Type B pancreatic cell (in vitro differentiated cells): ENCODE measurements around the gene HELZ2. TPM values are rescaled to one million over a fixed set of nuclear protein-coding genes. Genes with fewer than 3 reads are reported as not detected.
"Not testable (repeated sequence)": the region's sequence is repeated elsewhere in the genome, so short reads cannot be mapped to it uniquely, and the experiment has no call there.

ENCODE experiments used
- DNase-seq: peaks from one replicate; pipeline ENCODE4 v3.0.0; 2021; ENCODE audit warnings: mixed read lengths; ENCODE audit not compliant: unreplicated experiment; ENCODE audit errors: extremely low spot score
- H3K27ac Mint-ChIP-seq: 2 replicates; pipeline ENCODE4 v1.8.0; 2021; ENCODE audit warnings: mild to moderate bottlenecking, mixed read lengths
- H3K27me3 Mint-ChIP-seq: 2 replicates; pipeline ENCODE4 v1.8.0; 2021; ENCODE audit warnings: mixed read lengths
- H3K36me3 Mint-ChIP-seq: 2 replicates; pipeline ENCODE4 v1.8.0; 2021; ENCODE audit warnings: mixed read lengths
- H3K4me1 Mint-ChIP-seq: one replicate; pipeline ENCODE4 v1.8.0; 2021; ENCODE audit warnings: mixed read lengths; ENCODE audit not compliant: unreplicated experiment
- H3K4me3 Mint-ChIP-seq: 2 replicates; pipeline ENCODE4 v1.8.0; 2021; ENCODE audit warnings: mild to moderate bottlenecking, mixed read lengths
- H3K9me3 Mint-ChIP-seq: 2 replicates; pipeline ENCODE4 v1.8.0; 2021; ENCODE audit warnings: mixed read lengths
- CTCF ChIP-seq: fragments of 200-600 bp; sonication (generic); conservative IDR thresholded peaks from 2 replicates; pipeline ENCODE4 v1.5.0; 2021; ENCODE audit warnings: antibody characterized with exemption, mild to moderate bottlenecking
- total RNA-seq: library from RNA; stranded (reverse); gene quantifications from 2 replicates; pipeline ENCODE4 v1.2.1, GENCODE V29; 2021; ENCODE audit warnings: low replicate concordance

HELZ2 gene
- total RNA-seq, 1 donor from 2014 or later = 24.2 TPM

GRCh38 chr20:63560856-63561609 lies 13.0 kb downstream of the HELZ2 start:
- TF ChIP-seq CTCF = no peak
- DNase-seq = no peak
- Mint-ChIP-seq H3K36me3 (peaks cover 3% of the 10 kb centered on the region), H3K4me1 (peaks cover 3% of the 10 kb centered on the region), H3K4me3 (no peak overlapping the region), H3K27ac (no peak overlapping the region), H3K9me3 (no peaks in the 10 kb centered on the region), H3K27me3 (no peaks in the 10 kb centered on the region)

GRCh38 chr20:63560333-63560805 lies 13.7 kb downstream of the HELZ2 start:
- no peak overlapping the region for H3K27ac Mint-ChIP-seq
- H3K9me3 Mint-ChIP-seq = no peaks in the 10 kb centered on the region
- H3K27me3 Mint-ChIP-seq = no peaks in the 10 kb centered on the region
- peaks cover 3% of the 10 kb centered on the region for H3K36me3 Mint-ChIP-seq
- no peak overlapping the region for H3K4me3 Mint-ChIP-seq
- TF ChIP-seq CTCF = no peak
- H3K4me1 Mint-ChIP-seq = peaks cover 3% of the 10 kb centered on the region
- DNase-seq = no peak

- H3K27me3 Mint-ChIP-seq, H3K9me3 Mint-ChIP-seq, DNase-seq, H3K27ac Mint-ChIP-seq, H3K4me3 Mint-ChIP-seq, H3K36me3 Mint-ChIP-seq, H3K4me1 Mint-ChIP-seq: not testable (repeated sequence)
These were observed 14.3 kb downstream of the HELZ2 start for GRCh38 chr20:63559485-63560332.

GRCh38 chr20:63558804-63559484 lies 15.1 kb downstream of the HELZ2 start:
- Mint-ChIP-seq H3K4me3 (no peak overlapping the region), H3K27ac (no peak overlapping the region), H3K4me1 (peaks cover 3% of the 10 kb centered on the region), H3K9me3 (no peaks in the 10 kb centered on the region), H3K27me3 (no peaks in the 10 kb centered on the region), H3K36me3 (peaks cover 3% of the 10 kb centered on the region)
- TF ChIP-seq CTCF = no peak
- DNase-seq = no peak

- H3K4me3 Mint-ChIP-seq = peak overlapping the region; percentile 55
- no peak for TF ChIP-seq CTCF
- DNase-seq = no peak
- H3K36me3 Mint-ChIP-seq = peaks cover 3% of the 10 kb centered on the region
- H3K9me3 Mint-ChIP-seq = no peaks in the 10 kb centered on the region
- H3K4me1 Mint-ChIP-seq = peaks cover 3% of the 10 kb centered on the region
- no peaks in the 10 kb centered on the region for H3K27me3 Mint-ChIP-seq
- no peak overlapping the region for H3K27ac Mint-ChIP-seq
These were observed 16.6 kb downstream of the HELZ2 start for GRCh38 chr20:63557481-63557891.
